B cell (primary cell): ENCODE results near the gene CCDC28B. TPM values are rescaled to one million over a fixed set of nuclear protein-coding genes. Genes with fewer than 3 reads are reported as not detected.
A peak's percentile ranks its signal among the peaks of the same experiment; 100 is the strongest.

Experiments
- ATAC-seq: fragments of 200-7000 bp; cut with Tn5 transposase; one replicate; pipeline ENCODE4 v1.10.0; 2021; ENCODE audit warnings: low read depth, mild to moderate bottlenecking, moderate number of reproducible peaks, moderate library complexity
- CTCF ChIA-PET: fragments of 350-600 bp; sonication (Branson Sonifier 250); formaldehyde crosslinking; loops from one replicate; lab custom pipeline; 2021; ENCODE audit warnings: antibody characterized with exemption, inconsistent platforms; lab: Charles Lee
- POLR2A ChIA-PET: fragments of 350-600 bp; sonication (Branson Sonifier 250); formaldehyde crosslinking; loops from one replicate; lab custom pipeline; 2021; ENCODE audit warnings: antibody characterized with exemption; lab: Charles Lee
- DNase-seq: peaks from one replicate; pipeline ENCODE4 v3.0.0; 2013
- H2AFZ ChIP-seq: 2 replicates; pipeline ENCODE4 v1.6.1; 2012; ENCODE audit warnings: mild to moderate bottlenecking, low read depth, low read length; ENCODE audit not compliant: insufficient read depth, poor library complexity, severe bottlenecking
- H3K27ac ChIP-seq, 2 donors: 1 replicate in 1 of 2; 2 replicates in 1 of 2; pipeline ENCODE4 v1.5.1; 2012 to 2013; ENCODE audit warnings: low read length in 2 of 2, mild to moderate bottlenecking in 2 of 2, moderate library complexity in 1 of 2
- H3K27me3 ChIP-seq, 4 experiments: fragments of 200-600 bp in 1 of 4; sonication (generic) in 1 of 4; replicated peaks in 1 of 4; 1 replicate in 2 of 4; 2 replicates in 2 of 4; pipeline versions ENCODE4 v1.6.1 to v1.7.0; 2013 to 2016; ENCODE audit warnings: low read length in 3 of 4, mild to moderate bottlenecking in 2 of 4, mixed read lengths in 1 of 4, moderate library complexity in 1 of 4; ENCODE audit not compliant: insufficient read depth in 4 of 4, control insufficient read depth in 3 of 4; ENCODE audit errors: control extremely low read depth in 1 of 4
- H3K36me3 ChIP-seq, 2 experiments: replicated peaks in 1 of 2; 1 replicate in 1 of 2; 2 replicates in 1 of 2; pipeline versions ENCODE4 v1.6.1 to v1.7.1; 2013; ENCODE audit warnings: low read length in 1 of 2; ENCODE audit not compliant: insufficient read depth in 2 of 2, control insufficient read depth in 1 of 2; ENCODE audit errors: control extremely low read depth in 1 of 2, extremely low read depth in 1 of 2
- H3K4me1 ChIP-seq, 2 donors: fragments of 200-600 bp in 1 of 2; sonication (generic) in 1 of 2; 1 replicate in 1 of 2; 2 replicates in 1 of 2; pipeline versions ENCODE4 v1.5.1 to v1.6.1; 2013 to 2017; ENCODE audit warnings: low read length in 2 of 2; ENCODE audit not compliant: control insufficient read depth in 2 of 2, insufficient read depth in 2 of 2
- H3K4me2 ChIP-seq: replicated peaks from 2 replicates; pipeline ENCODE3; 2012; ENCODE audit warnings: mild to moderate bottlenecking, low read depth, low read length; ENCODE audit not compliant: poor library complexity, severe bottlenecking
- H3K4me3 ChIP-seq, 5 experiments: fragments of 200-600 bp in 1 of 5; sonication (generic) in 1 of 5; 1 replicate in 3 of 5; 2 replicates in 2 of 5; pipeline versions ENCODE4 v1.5.1 to v1.7.0; 2011 to 2016; ENCODE audit warnings: low read length in 4 of 5, mild to moderate bottlenecking in 4 of 5, low read depth in 2 of 5, control low read depth in 1 of 5, moderate library complexity in 1 of 5; ENCODE audit not compliant: insufficient read depth in 1 of 5; ENCODE audit errors: control extremely low read depth in 1 of 5, extremely low read depth in 1 of 5
- H3K79me2 ChIP-seq: fragments of 200-600 bp; sonication (generic); one replicate; pipeline ENCODE4 v1.6.0; 2016; ENCODE audit warnings: low read length; ENCODE audit not compliant: control insufficient read depth, insufficient read depth
- H3K9ac ChIP-seq: fragments of 200-600 bp; sonication (generic); 2 replicates; pipeline ENCODE4 v1.6.1; 2017; ENCODE audit warnings: mild to moderate bottlenecking, low read length, moderate library complexity
- H3K9me3 ChIP-seq, 3 donors: one replicate each; pipeline versions ENCODE4 v1.6.1 to v1.7.1; 2013; ENCODE audit warnings: low read length in 2 of 3; ENCODE audit not compliant: control insufficient read depth in 2 of 3, insufficient read depth in 1 of 3; ENCODE audit errors: control extremely low read depth in 1 of 3
- H4K20me1 ChIP-seq: 2 replicates; pipeline ENCODE4 v1.6.0; 2012; ENCODE audit warnings: mild to moderate bottlenecking, low read length; ENCODE audit not compliant: insufficient read depth, control insufficient read depth, poor library complexity, severe bottlenecking
- H3K27ac Mint-ChIP-seq: one replicate; pipeline ENCODE4 v1.8.0; 2021; ENCODE audit warnings: mixed read lengths
- H3K27me3 Mint-ChIP-seq: one replicate; pipeline ENCODE4 v1.8.0; 2021; ENCODE audit warnings: mixed read lengths
- H3K4me1 Mint-ChIP-seq: one replicate; pipeline ENCODE4 v1.8.0; 2021; ENCODE audit warnings: mixed read lengths
- H3K4me3 Mint-ChIP-seq: one replicate; pipeline ENCODE4 v1.8.0; 2021; ENCODE audit warnings: mixed read lengths
- H3K9me3 Mint-ChIP-seq: one replicate; pipeline ENCODE4 v1.8.0; 2022; ENCODE audit warnings: mixed read lengths; ENCODE audit not compliant: insufficient read depth
- CTCF ChIP-seq: fragments of 200-600 bp; IDR thresholded peaks from one replicate; pipeline ENCODE4 v1.8.0; 2022; ENCODE audit warnings: antibody characterized with exemption, mild to moderate bottlenecking
- EZH2 ChIP-seq: IDR thresholded peaks from 2 replicates; pipeline ENCODE4 v1.6.1; 2012; ENCODE audit warnings: borderline replicate concordance, low read depth, mild to moderate bottlenecking, moderate library complexity, low read length; ENCODE audit not compliant: insufficient read depth, poor library complexity, severe bottlenecking
- WGBS: methylation state at CpG from one replicate; pipeline ENCODE4 v1.1.5; 2013; ENCODE audit warnings: missing lambda C conversion rate; ENCODE audit not compliant: insufficient coverage; 5-methylcytosine and 5-hydroxymethylcytosine counted together
- intact Hi-C: fragments of 100-400 bp; cut with micrococcal nuclease; formaldehyde crosslinking; loops from one replicate; pipeline ENCODE4 v1.10.0; 2022
- polyA plus RNA-seq: library from polyadenylated mRNA; depleted of rRNA; stranded (reverse); fragments of >200 nt; gene quantifications from 2 replicates; pipeline ENCODE4 v1.2.3, GENCODE V29; 2012
- total RNA-seq, 2 donors: library from RNA; stranded (reverse); fragments of 120-200 nt in 1 of 2; gene quantifications; 1 replicate in 1 of 2; 2 replicates in 1 of 2; pipeline versions ENCODE4 v1.2.3 to v1.2.4, GENCODE V29; 2013 to 2022

The CCDC28B gene
- total and polyA plus RNA-seq, 2 donors (not counting 1 experiment from before 2014, with no cell fraction given): 7.8 to 8.0 TPM

DNA sequence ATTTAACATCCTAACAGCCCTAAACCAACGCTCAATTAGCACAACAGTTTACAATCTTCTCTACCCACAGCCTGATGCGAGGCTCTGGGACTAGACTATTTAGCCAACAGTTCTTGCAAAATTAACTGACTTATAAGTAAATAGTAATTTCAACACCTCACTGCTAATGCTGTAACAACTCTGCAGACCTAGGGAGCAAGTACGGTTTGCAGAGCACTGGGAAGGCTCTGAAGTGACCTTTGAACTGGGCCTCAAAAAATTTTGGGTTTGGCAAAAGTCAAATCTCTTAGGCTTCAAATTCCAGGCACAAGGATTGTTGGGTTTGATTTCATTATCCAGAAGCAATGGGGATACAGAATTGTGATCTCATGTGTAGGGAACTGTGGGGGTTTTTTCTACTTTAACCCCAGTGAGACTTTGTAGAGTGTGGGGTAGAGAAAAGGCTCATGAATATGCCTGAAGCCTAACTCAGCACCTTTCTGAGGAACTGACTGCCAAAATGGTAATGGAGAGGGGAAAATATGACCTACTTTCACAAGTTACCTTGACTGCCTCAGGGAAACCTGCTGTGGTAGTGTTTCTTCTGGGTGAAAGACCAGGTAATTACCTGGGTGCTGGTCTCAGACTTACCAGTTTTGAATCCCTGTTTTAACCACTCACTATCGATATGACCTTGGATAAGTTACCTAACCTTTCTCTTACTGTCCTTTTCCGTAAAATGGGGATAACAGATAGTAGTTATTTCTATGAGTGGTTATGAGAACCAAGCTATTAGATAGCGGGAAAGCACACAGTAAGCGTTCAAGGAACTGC lies 21.8 kb upstream of the CCDC28B start:
- Mint-ChIP-seq H3K4me1 (peaks cover 29% of the 10 kb centered on the region), H3K27me3 (no peaks in the 10 kb centered on the region), H3K27ac (peak overlapping the region; percentile 99), H3K9me3 (no peaks in the 10 kb centered on the region), H3K4me3 (peak overlapping the region; percentile 96)
- Histone ChIP-seq H3K27me3 (no peaks in the 10 kb centered on the region), H3K9me3 (no peaks in the 10 kb centered on the region), H3K36me3 (peaks cover 0 to 12% of the 10 kb centered on the region in 2 experiments), H3K4me3 (peak overlapping the region in 3 of 5 experiments; percentile 47 to 92 (median 80)), H2AFZ (peak overlapping the region; percentile 85), H4K20me1 (peaks cover 14% of the 10 kb centered on the region), H3K4me2 (peak overlapping the region; percentile 99), H3K9ac (peak overlapping the region; percentile 82), H3K27ac (peak overlapping the region; percentile 76 to 90), H3K4me1 (peaks cover 17 to 31% of the 10 kb centered on the region in 2 donors), H3K79me2 (peaks cover 34% of the 10 kb centered on the region)
- WGBS: 100% methylated on average over 2 of the region's 7 CpGs
- CTCF ChIA-PET: interaction anchor here (0.6 to 2.0 kb wide), 7 partner anchors 20 to 215 kb away, joined by 3 to 6 read pairs (median 3); partner anchors contain the start of genes BSDC1 and KPNA6
- ATAC-seq (no peak), DNase-seq (no peak)
- TF ChIP-seq CTCF: no peak
- intact Hi-C loops: loop anchor here (1.0 to 2.0 kb wide), 6 partner anchors 22 to 216 kb away; partner anchors contain the start of genes BSDC1, CCDC28B, EIF3I and IQCC
- POLR2A ChIA-PET: interaction anchor here (0.6 to 2.0 kb wide), 9 partner anchors 22 to 158 kb away, joined by 3 to 11 read pairs (median 4); partner anchors contain the start of genes CCDC28B, KPNA6, MARCKSL1 and TMEM39B

DNA sequence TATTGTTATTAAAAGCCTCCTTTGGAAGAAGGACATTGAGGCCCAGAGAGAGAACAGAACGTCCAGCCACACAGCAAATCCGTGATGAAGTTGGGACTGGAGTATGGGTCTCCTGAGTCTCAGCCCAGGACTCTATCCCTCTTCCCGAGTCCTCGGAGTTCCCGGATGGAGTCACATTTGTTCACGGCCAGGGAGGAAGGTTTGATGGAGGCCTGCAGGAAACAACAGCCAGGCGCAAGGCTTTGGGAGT lies 21.3 kb upstream of the CCDC28B start:
- WGBS: 37% methylated on average over 6 of the region's 7 CpGs
- Mint-ChIP-seq H3K4me1 (peaks cover 32% of the 10 kb centered on the region), H3K4me3 (peak overlapping the region; percentile 96), H3K27ac (peak overlapping the region; percentile 99), H3K9me3 (no peaks in the 10 kb centered on the region), H3K27me3 (no peaks in the 10 kb centered on the region)
- TF ChIP-seq EZH2 (no peak), CTCF (no peak)
- Histone ChIP-seq H3K36me3 (peaks cover 0 to 16% of the 10 kb centered on the region in 2 experiments), H3K4me1 (peaks cover 20 to 31% of the 10 kb centered on the region in 2 donors), H3K27ac (peak overlapping the region; percentile 76 to 90), H3K79me2 (peaks cover 38% of the 10 kb centered on the region), H3K9me3 (no peaks in the 10 kb centered on the region), H3K4me2 (peak overlapping the region; percentile 99), H3K4me3 (peak overlapping the region; percentile 47 to 92 (median 76)), H3K9ac (peak overlapping the region; percentile 82), H2AFZ (peak overlapping the region; percentile 85), H3K27me3 (no peaks in the 10 kb centered on the region), H4K20me1 (peaks cover 18% of the 10 kb centered on the region)
- POLR2A ChIA-PET: interaction anchor here (0.6 to 2.0 kb wide), 9 partner anchors 22 to 157 kb away, joined by 3 to 11 read pairs (median 4); partner anchors contain the start of genes CCDC28B, KPNA6, MARCKSL1 and TMEM39B
- CTCF ChIA-PET: interaction anchor here (0.6 to 2.0 kb wide), 9 partner anchors 20 to 215 kb away, joined by 3 to 6 read pairs (median 3); partner anchors contain the start of genes BSDC1 and KPNA6
- ATAC-seq: no peak
- DNase-seq: no peak
- intact Hi-C loops: loop anchor here (1.0 to 2.0 kb wide), 6 partner anchors 21 to 215 kb away; partner anchors contain the start of genes BSDC1, CCDC28B, EIF3I and IQCC
